HCT116 (cell line): ENCODE measurements around the gene MAGEF1. TPM values are rescaled to one million over a fixed set of nuclear protein-coding genes. Genes with fewer than 3 reads are reported as not detected.

Experiments
- ATAC-seq: fragments of 200-7000 bp; cut with Tn5 transposase; 2 replicates; pipeline ENCODE4 v1.9.1; 2020; ENCODE audit warnings: mild to moderate bottlenecking, moderate library complexity
- BruUV-seq: library from RNA; stranded (reverse); fragments of 400-500 nt; replicated peaks from 2 replicates; lab custom pipeline; 2021; lab: Mats Ljungman, UMichigan
- CTCF ChIA-PET: fragments of 300-600 bp; sonication (Branson Sonifier 250); formaldehyde crosslinking; loops from one replicate; lab custom pipeline; 2021; ENCODE audit warnings: antibody characterized with exemption; lab: Charles Lee
- POLR2A ChIA-PET: fragments of 300-600, 350-600 bp; sonication (Branson Sonifier 250); formaldehyde crosslinking; loops from one replicate; lab custom pipeline; 2021; ENCODE audit warnings: antibody characterized with exemption; lab: Charles Lee
- RAD21 ChIA-PET, 2 experiments: fragments of 300-600 bp; sonication (Branson Sonifier 250); formaldehyde crosslinking; loops; one replicate each; lab custom pipeline; 2023; ENCODE audit warnings: low total read pairs in 2 of 2; ENCODE audit not compliant: uncharacterized antibody in 2 of 2, unreplicated experiment in 2 of 2, low non-redundant PET in 1 of 2; lab: Charles Lee
- DNase-seq: peaks from one replicate; pipeline ENCODE4 v3.0.0-alpha.2; 2010; ENCODE audit warnings: low read depth, low spot score
- H2AFZ ChIP-seq: fragments of 200-600 bp; shearing (Covaris generic), sonication (generic); 2 replicates; pipeline ENCODE4 v1.6.1; 2017; ENCODE audit warnings: low read depth, mixed run types, mixed read lengths, antibody characterized with exemption, low read length; ENCODE audit not compliant: poor library complexity, severe bottlenecking
- H3K27ac ChIP-seq: 2 replicates; pipeline ENCODE4 v1.5.1; 2012; ENCODE audit warnings: low read depth, low read length
- H3K27me3 ChIP-seq: fragments of 200-600 bp; sonication (generic); 2 replicates; pipeline ENCODE4 v1.6.1; 2016; ENCODE audit warnings: mixed run types, low read length, mixed read lengths; ENCODE audit not compliant: insufficient read depth
- H3K36me3 ChIP-seq, 2 experiments: fragments of 200-500 bp in 1 of 2; fragments of 200-600 bp in 1 of 2; sonication (Bioruptor generic) in 1 of 2; sonication (generic) in 1 of 2; 2 replicates each; pipeline versions ENCODE4 v1.5.1 to v1.6.1; 2014 to 2016; ENCODE audit warnings: low read length in 2 of 2, inconsistent platforms in 1 of 2, mixed read lengths in 1 of 2, mixed run types in 1 of 2; ENCODE audit not compliant: insufficient read depth in 2 of 2, control insufficient read depth in 1 of 2
- H3K4me1 ChIP-seq, 2 experiments: fragments of 200-600 bp in 1 of 2; sonication (generic) in 1 of 2; 2 replicates each; pipeline versions ENCODE4 v1.5.1 to v1.6.1; 2012 to 2017; ENCODE audit warnings: low read length in 2 of 2, inconsistent platforms in 1 of 2, mild to moderate bottlenecking in 1 of 2, mixed read lengths in 1 of 2, mixed run types in 1 of 2, moderate library complexity in 1 of 2; ENCODE audit not compliant: insufficient read depth in 2 of 2, control insufficient read depth in 1 of 2
- H3K4me2 ChIP-seq: fragments of 200-600 bp; sonication (generic); 2 replicates; pipeline ENCODE4 v1.6.1; 2017; ENCODE audit warnings: mixed run types, low read length, mixed read lengths
- H3K4me3 ChIP-seq, 2 experiments: fragments of 200-600 bp in 1 of 2; sonication (generic) in 1 of 2; replicated peaks in 1 of 2; 2 replicates each; pipeline ENCODE4 v1.5.1; 2011 to 2016; ENCODE audit warnings: low read length in 2 of 2, control low read depth in 1 of 2, low read depth in 1 of 2, mild to moderate bottlenecking in 1 of 2, mixed read lengths in 1 of 2, mixed run types in 1 of 2
- H3K79me2 ChIP-seq: fragments of 200-600 bp; sonication (generic); 2 replicates; pipeline ENCODE4 v1.6.1; 2017; ENCODE audit warnings: mild to moderate bottlenecking, mixed run types, low read length, moderate library complexity, mixed read lengths; ENCODE audit not compliant: insufficient read depth
- H3K9ac ChIP-seq: fragments of 200-600 bp; sonication (generic); 2 replicates; pipeline ENCODE4 v1.6.1; 2016; ENCODE audit warnings: low read length, mixed read lengths
- H3K9me2 ChIP-seq: fragments of 200-600 bp; sonication (generic), shearing (Covaris generic); 2 replicates; pipeline ENCODE4 v1.6.1; 2017; ENCODE audit warnings: mixed run types, mild to moderate bottlenecking, moderate library complexity; ENCODE audit not compliant: insufficient read depth
- H3K9me3 ChIP-seq, 2 experiments: fragments of 200-500 bp in 1 of 2; fragments of 200-600 bp in 1 of 2; sonication (Bioruptor generic) in 1 of 2; sonication (generic) in 1 of 2; 2 replicates each; pipeline ENCODE4 v1.6.1; 2014 to 2017; ENCODE audit warnings: low read length in 2 of 2, mixed read lengths in 2 of 2, inconsistent platforms in 1 of 2, low read depth in 1 of 2, mild to moderate bottlenecking in 1 of 2, mixed run types in 1 of 2, moderate library complexity in 1 of 2; ENCODE audit not compliant: control insufficient read depth in 1 of 2, insufficient read depth in 1 of 2
- H4K20me1 ChIP-seq: fragments of 200-600 bp; sonication (generic), shearing (Covaris generic); 2 replicates; pipeline ENCODE4 v1.6.1; 2017; ENCODE audit warnings: mixed run types, mild to moderate bottlenecking, moderate library complexity; ENCODE audit not compliant: insufficient read depth
- CBX3 ChIP-seq: IDR thresholded peaks from 2 replicates; pipeline ENCODE4 v1.6.1; 2012; ENCODE audit warnings: low read depth
- CTCF ChIP-seq, 3 experiments: fragments of 200-600 bp in 1 of 3; sonication (generic) in 1 of 3; IDR thresholded peaks in 2 of 3; conservative IDR thresholded peaks in 1 of 3; 2 replicates each; pipeline ENCODE4 v1.5.1; 2012 to 2017; ENCODE audit warnings: low read depth in 2 of 3, low read length in 2 of 3, antibody characterized with exemption in 1 of 3, borderline replicate concordance in 1 of 3, control low read depth in 1 of 3, mild to moderate bottlenecking in 1 of 3, mixed read lengths in 1 of 3, mixed run types in 1 of 3, moderate library complexity in 1 of 3; ENCODE audit not compliant: insufficient read depth in 1 of 3
- EZH2 ChIP-seq: fragments of 200-600 bp; sonication (generic); IDR thresholded peaks from 2 replicates; pipeline ENCODE4 v1.6.1; 2017; ENCODE audit warnings: antibody characterized with exemption, mixed run types
- EZH2phosphoT487 ChIP-seq: fragments of 200-600 bp; IDR thresholded peaks from 2 replicates; pipeline ENCODE4 v1.6.1; 2018; ENCODE audit warnings: antibody characterized with exemption, borderline replicate concordance
- JUND ChIP-seq: IDR thresholded peaks from 2 replicates; pipeline ENCODE4 v1.6.1; 2012
- POLR2AphosphoS5 ChIP-seq: IDR thresholded peaks from 2 replicates; pipeline ENCODE4 v1.6.1; 2011; ENCODE audit warnings: mild to moderate bottlenecking, low read depth, low read length, moderate library complexity
- RAD21 ChIP-seq: IDR thresholded peaks from 2 replicates; pipeline ENCODE4 v1.6.1; 2012; ENCODE audit warnings: low read depth, mild to moderate bottlenecking
- REST ChIP-seq: IDR thresholded peaks from 2 replicates; pipeline ENCODE4 v1.6.1; 2012; ENCODE audit warnings: low read depth
- ZBTB33 ChIP-seq: IDR thresholded peaks from 2 replicates; pipeline ENCODE4 v1.6.1; 2011; ENCODE audit warnings: mild to moderate bottlenecking, low read length, moderate library complexity; ENCODE audit not compliant: insufficient replicate concordance; ENCODE audit errors: extremely low read depth
- intact Hi-C: fragments of 100-400 bp; cut with micrococcal nuclease; formaldehyde crosslinking; loops from 2 replicates; pipeline ENCODE4 v1.10.0; 2022
- total RNA-seq: library from RNA; stranded (reverse); gene quantifications from one replicate; pipeline ENCODE4 v1.2.1, GENCODE V29; 2021; ENCODE audit not compliant: unreplicated experiment

MAGEF1 gene
- total RNA-seq, 1 experiment from 2014 or later: 44.1 TPM

- DNase-seq (no peak), ATAC-seq (no peak)
- Histone ChIP-seq H4K20me1 (no peaks in the 10 kb centered on the region), H3K9me3 (no peaks in the 10 kb centered on the region), H2AFZ (no peak overlapping the region), H3K27ac (no peak overlapping the region), H3K4me2 (no peak overlapping the region), H3K36me3 (no peaks in the 10 kb centered on the region), H3K4me1 (peaks cover 0 to 15% of the 10 kb centered on the region in 2 experiments; a peak in 1 of 4 replicates), H3K27me3 (no peaks in the 10 kb centered on the region), H3K9me2 (no peaks in the 10 kb centered on the region), H3K79me2 (no peaks in the 10 kb centered on the region), H3K4me3 (no peak overlapping the region), H3K9ac (no peak overlapping the region)
- ChIA-PET RAD21 (interaction anchor here in 1 of 2 experiments (0.5 kb wide), 1 partner anchor 11 kb away, joined by 3 read pairs; no protein-coding TSS in a partner anchor), CTCF (interaction anchor here (1.4 kb wide), 1 partner anchor 200 kb away, joined by 3 read pairs; the partner anchor contains the start of gene EPHB3), POLR2A (no interaction called here)
- intact Hi-C loops: no loop called here
- TF ChIP-seq REST: no peak
- no peak for TF ChIP-seq JUND
- TF ChIP-seq ZBTB33: no peak
- no peak for TF ChIP-seq POLR2AphosphoS5
- TF ChIP-seq EZH2phosphoT487: no peak
- TF ChIP-seq RAD21: no peak
- TF ChIP-seq EZH2: no peak
- TF ChIP-seq CTCF (IDR thresholded peaks at IDR 0.05 in 2 of 3, conservative IDR thresholded peaks at IDR 0.05 in 1 of 3; ENCODE audit: borderline replicate concordance in 1 of 3, insufficient read depth in 1 of 3, low read depth in 2 of 3, low read length in 2 of 3): no peak
- no peak for TF ChIP-seq CBX3
- BruUV-seq: no TSS peak
Observed at GRCh38 chr3:184761075-184761841, 49.4 kb upstream of the MAGEF1 start.
